SU-DHL-6 (cell line): ENCODE data around the gene NCOA1.

ENCODE experiments used
- CTCF ChIP-seq: fragments of 200-600 bp; sonication (generic); IDR thresholded peaks from one replicate; pipeline ENCODE4 v1.5.1; 2017; ENCODE audit warnings: antibody characterized with exemption, mild to moderate bottlenecking, low read length, moderate library complexity; ENCODE audit not compliant: insufficient read depth, poor library complexity, severe bottlenecking
- EZH2phosphoT487 ChIP-seq: fragments of 200-600 bp; sonication (generic), shearing (Covaris generic); conservative IDR thresholded peaks from 2 replicates; pipeline ENCODE4 v1.6.1; 2018; ENCODE audit warnings: mild to moderate bottlenecking, antibody characterized with exemption, low read length, moderate library complexity, mixed read lengths

- TF ChIP-seq CTCF = no peak
- TF ChIP-seq EZH2phosphoT487 = no peak
Measured at GRCh38 chr2:24791452-24791851, 300.4 kb downstream of the NCOA1 start.
